GM18499 (cell line): Measurements from ENCODE around the gene CEMIP2.
"Not testable (repeated sequence)": the region's sequence is repeated elsewhere in the genome, so short reads cannot be mapped to it uniquely, and the experiment has no call there.

Source experiments
- ATAC-seq: cut with Tn5 transposase; IDR thresholded peaks from one replicate; pipeline ENCODE4 v1.9.1; 2021; ENCODE audit warnings: moderate number of reproducible peaks; ENCODE audit not compliant: insufficient read depth, unreplicated experiment

The CEMIP2 gene

GRCh38 chr9:71768388-71769174, at the start of gene CEMIP2:
Gene CEMIP2 (minus strand): TSS chr9:71768513. CDS start chr9:71750373, 18,140 bp downstream.
- peak; percentile 40 for ATAC-seq

GRCh38 chr9:71816916-71817451, 48.7 kb upstream of the CEMIP2 start:
- ATAC-seq: no peak

- ATAC-seq: no peak
Observed at GRCh38 chr9:71814815-71815214, 46.5 kb upstream of the CEMIP2 start.

- no peak for ATAC-seq
Observed at GRCh38 chr9:71814226-71814625, 45.9 kb upstream of the CEMIP2 start.

GRCh38 chr9:71812385-71812784, 44.1 kb upstream of the CEMIP2 start:
- no peak for ATAC-seq

GRCh38 chr9:71808068-71808467, 39.8 kb upstream of the CEMIP2 start:
- ATAC-seq: no peak

GRCh38 chr9:71806901-71807307, 38.6 kb upstream of the CEMIP2 start:
- peak; percentile 94 for ATAC-seq

GRCh38 chr9:71805096-71805495, 36.8 kb upstream of the CEMIP2 start:
- ATAC-seq: not testable (repeated sequence)

- no peak for ATAC-seq
Observed at GRCh38 chr9:71801826-71802225, 33.5 kb upstream of the CEMIP2 start.

GRCh38 chr9:71797266-71797665, 29.0 kb upstream of the CEMIP2 start:
- ATAC-seq: no peak

GRCh38 chr9:71796100-71796767, 27.9 kb upstream of the CEMIP2 start:
- ATAC-seq: no peak

GRCh38 chr9:71795097-71795813, 26.9 kb upstream of the CEMIP2 start:
- peak; percentile 95 for ATAC-seq

- no peak for ATAC-seq
Observed at GRCh38 chr9:71793386-71794105, 25.2 kb upstream of the CEMIP2 start.

GRCh38 chr9:71791875-71792274, 23.6 kb upstream of the CEMIP2 start:
- no peak for ATAC-seq

GRCh38 chr9:71790296-71790695, 22.0 kb upstream of the CEMIP2 start:
- no peak for ATAC-seq

GRCh38 chr9:71783120-71783523, 14.8 kb upstream of the CEMIP2 start:
- ATAC-seq: peak; percentile 71

GRCh38 chr9:71781391-71781790, 13.1 kb upstream of the CEMIP2 start:
- peak; percentile 67 for ATAC-seq

GRCh38 chr9:71780953-71781352, 12.6 kb upstream of the CEMIP2 start:
- no peak for ATAC-seq

- no peak for ATAC-seq
Observed at GRCh38 chr9:71778085-71778484, 9.8 kb upstream of the CEMIP2 start.

- no peak for ATAC-seq
Observed at GRCh38 chr9:71774920-71775319, 6.6 kb upstream of the CEMIP2 start.
